Lower leg skin (tissue), 3 donors: ENCODE measurements around the gene FZD7.

Experiments used
- CTCF ChIP-seq, 3 donors: fragments of 450-650 bp; IDR thresholded peaks; one replicate each; pipeline ENCODE4 v1.5.1; 2016; ENCODE audit warnings: antibody characterized with exemption in 3 of 3, mild to moderate bottlenecking in 3 of 3, moderate library complexity in 2 of 3
- POLR2A ChIP-seq, 2 donors: fragments of 450-650 bp; IDR thresholded peaks; one replicate each; pipeline ENCODE4 v1.6.1; 2016 to 2017; ENCODE audit warnings: antibody characterized with exemption in 2 of 2, mild to moderate bottlenecking in 1 of 2, moderate library complexity in 1 of 2

GRCh38 chr2:202049092-202049728 lies 15.6 kb downstream of the FZD7 start:
- no peak for TF ChIP-seq CTCF (IDR thresholded peaks at IDR 0.05)
- no peak for TF ChIP-seq POLR2A (IDR thresholded peaks at IDR 0.05)
